Caco-2 (cell line): ENCODE measurements around the gene PFDN1. TPM values are rescaled to one million over a fixed set of nuclear protein-coding genes. Genes with fewer than 3 reads are reported as not detected.

ENCODE experiments used
- BruUV-seq: library from RNA; stranded (reverse); fragments of 400-500 nt; replicated peaks from 2 replicates; lab custom pipeline; 2021; lab: Mats Ljungman, UMichigan
- CTCF ChIA-PET: fragments of 300-600 bp; sonication (Branson Sonifier 250); formaldehyde crosslinking; loops from one replicate; lab custom pipeline; 2022; ENCODE audit warnings: antibody characterized with exemption; lab: Charles Lee
- POLR2A ChIA-PET: fragments of 300-600 bp; sonication (Branson Sonifier 250); formaldehyde crosslinking; loops from one replicate; lab custom pipeline; 2022; ENCODE audit warnings: antibody characterized with exemption; lab: Charles Lee
- DNase-seq, 2 experiments: peaks; one replicate each; pipeline versions ENCODE4 v3.0.0 to v3.0.0-alpha.2; 2020 to 2022
- H3K27me3 ChIP-seq: replicated peaks from 2 replicates; pipeline ENCODE4 v1.6.0; 2011; ENCODE audit warnings: low read length; ENCODE audit not compliant: control insufficient read depth, insufficient read depth
- H3K36me3 ChIP-seq: 2 replicates; pipeline ENCODE4 v1.5.1; 2011; ENCODE audit warnings: low read length; ENCODE audit not compliant: control insufficient read depth, insufficient read depth
- H3K4me1 ChIP-seq: fragments of 250-450 bp; sonication (Bioruptor Pico); 2 replicates; pipeline ENCODE4 v1.5.1; 2020; ENCODE audit warnings: mild to moderate bottlenecking
- H3K4me3 ChIP-seq: 2 replicates; pipeline ENCODE4 v1.5.1; 2011; ENCODE audit warnings: low read depth, mild to moderate bottlenecking, control low read depth, low read length
- H3K9me3 ChIP-seq: fragments of 250-450 bp; sonication (Bioruptor Pico); 2 replicates; pipeline ENCODE4 v1.5.1; 2020; ENCODE audit warnings: mild to moderate bottlenecking, moderate library complexity
- H3K27ac Mint-ChIP-seq: one replicate; pipeline ENCODE4 v1.8.0; 2022; ENCODE audit warnings: mixed read lengths; ENCODE audit not compliant: unreplicated experiment
- H3K27me3 Mint-ChIP-seq: one replicate; pipeline ENCODE4 v1.8.0; 2022; ENCODE audit warnings: mixed read lengths; ENCODE audit not compliant: insufficient read depth, unreplicated experiment
- H3K36me3 Mint-ChIP-seq: one replicate; pipeline ENCODE4 v1.8.0; 2022; ENCODE audit warnings: mild to moderate bottlenecking, mixed read lengths; ENCODE audit not compliant: insufficient read depth, unreplicated experiment
- H3K4me1 Mint-ChIP-seq: one replicate; pipeline ENCODE4 v1.8.0; 2022; ENCODE audit warnings: low read depth, mixed read lengths; ENCODE audit not compliant: unreplicated experiment
- H3K4me3 Mint-ChIP-seq: one replicate; pipeline ENCODE4 v1.8.0; 2022; ENCODE audit warnings: mild to moderate bottlenecking, moderate library complexity, mixed read lengths; ENCODE audit not compliant: unreplicated experiment
- H3K9me3 Mint-ChIP-seq: one replicate; pipeline ENCODE4 v1.8.0; 2022; ENCODE audit warnings: mixed read lengths; ENCODE audit not compliant: unreplicated experiment
- intact Hi-C: fragments of 100-400 bp; cut with micrococcal nuclease; formaldehyde crosslinking; loops from one replicate; pipeline ENCODE4 v1.10.0; 2022; ENCODE audit not compliant: unreplicated experiment
- total RNA-seq: library from RNA; stranded (reverse); gene quantifications from 2 replicates; pipeline ENCODE4 v1.2.3, GENCODE V29; 2022
- TF ChIP-seq, protein P1 (sequence below), 2 experiments: fragments of 200-600 bp in 1 of 2; IDR thresholded peaks; 1 replicate in 1 of 2; 2 replicates in 1 of 2; pipeline versions ENCODE4 v1.5.1 to v1.8.0; 2011 to 2022; ENCODE audit warnings: antibody characterized with exemption in 1 of 2, control low read depth in 1 of 2, inconsistent platforms in 1 of 2, low read depth in 1 of 2, low read length in 1 of 2, mild to moderate bottlenecking in 1 of 2, moderate library complexity in 1 of 2; ENCODE audit not compliant: insufficient read depth in 1 of 2, severe bottlenecking in 1 of 2, unreplicated experiment in 1 of 2

Gene PFDN1
- total RNA-seq, 1 experiment from 2014 or later, result 81.1 TPM

DNA sequence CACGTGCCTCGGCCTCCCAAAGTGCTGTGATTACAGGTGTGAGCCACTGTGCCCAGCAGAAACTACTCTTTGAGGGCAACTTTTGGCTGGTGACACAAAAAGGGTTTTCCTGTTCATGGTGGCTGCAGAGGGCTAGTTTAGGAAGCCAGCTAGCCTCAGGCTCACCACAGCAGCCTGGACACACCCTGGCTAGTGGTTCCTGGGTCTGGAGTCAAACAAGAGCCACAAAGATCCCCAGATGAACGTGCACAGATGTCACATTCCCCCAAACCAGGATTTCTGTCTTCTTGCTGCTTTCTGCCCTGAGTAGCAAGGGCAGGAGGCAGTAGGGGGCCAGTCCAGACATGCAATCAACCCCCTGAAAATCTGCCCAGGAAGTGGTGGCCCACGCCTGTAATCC, 36.7 kb upstream of the PFDN1 start:
- no peak overlapping the region for H3K27ac Mint-ChIP-seq

DNA sequence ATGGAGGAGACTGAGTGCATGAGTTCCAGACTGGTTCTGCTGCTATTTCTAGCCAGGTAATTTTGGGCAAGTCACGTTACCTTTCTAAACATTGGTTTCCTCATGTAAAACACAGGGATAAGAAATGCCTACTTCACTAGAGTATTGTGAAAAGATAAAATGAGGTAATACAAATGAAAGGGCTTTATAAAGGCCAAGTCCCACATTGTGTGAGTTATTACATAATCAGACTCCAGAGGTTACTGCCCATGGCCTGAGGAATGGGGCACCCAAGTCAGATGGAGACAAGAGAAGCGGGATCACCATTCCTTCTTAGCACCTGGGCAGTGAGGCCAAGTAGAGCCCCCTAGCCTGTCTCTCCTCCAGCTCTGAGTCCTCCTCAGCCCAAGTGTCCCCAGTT, 36.0 kb upstream of the PFDN1 start:
- intact Hi-C loops, result no loop called here
- no TSS peak for BruUV-seq
- Histone ChIP-seq H3K9me3 (no peaks in the 10 kb centered on the region), H3K4me3 (no peak overlapping the region), H3K27me3 (no peaks in the 10 kb centered on the region), H3K36me3 (no peaks in the 10 kb centered on the region; the same call in 1 of the 2 replicates), H3K4me1 (no peaks in the 10 kb centered on the region)
- Mint-ChIP-seq H3K4me3 (no peak overlapping the region), H3K9me3 (no peaks in the 10 kb centered on the region), H3K4me1 (peaks cover 5% of the 10 kb centered on the region), H3K27ac (no peak overlapping the region), H3K36me3 (peaks cover 25% of the 10 kb centered on the region), H3K27me3 (no peaks in the 10 kb centered on the region)
- no peak for DNase-seq
- ChIA-PET POLR2A (no interaction called here), CTCF (interaction anchor here (1.2 kb wide), 1 partner anchor 101 kb away, joined by 4 read pairs; no protein-coding TSS in a partner anchor)
- TF ChIP-seq, protein P1, sequence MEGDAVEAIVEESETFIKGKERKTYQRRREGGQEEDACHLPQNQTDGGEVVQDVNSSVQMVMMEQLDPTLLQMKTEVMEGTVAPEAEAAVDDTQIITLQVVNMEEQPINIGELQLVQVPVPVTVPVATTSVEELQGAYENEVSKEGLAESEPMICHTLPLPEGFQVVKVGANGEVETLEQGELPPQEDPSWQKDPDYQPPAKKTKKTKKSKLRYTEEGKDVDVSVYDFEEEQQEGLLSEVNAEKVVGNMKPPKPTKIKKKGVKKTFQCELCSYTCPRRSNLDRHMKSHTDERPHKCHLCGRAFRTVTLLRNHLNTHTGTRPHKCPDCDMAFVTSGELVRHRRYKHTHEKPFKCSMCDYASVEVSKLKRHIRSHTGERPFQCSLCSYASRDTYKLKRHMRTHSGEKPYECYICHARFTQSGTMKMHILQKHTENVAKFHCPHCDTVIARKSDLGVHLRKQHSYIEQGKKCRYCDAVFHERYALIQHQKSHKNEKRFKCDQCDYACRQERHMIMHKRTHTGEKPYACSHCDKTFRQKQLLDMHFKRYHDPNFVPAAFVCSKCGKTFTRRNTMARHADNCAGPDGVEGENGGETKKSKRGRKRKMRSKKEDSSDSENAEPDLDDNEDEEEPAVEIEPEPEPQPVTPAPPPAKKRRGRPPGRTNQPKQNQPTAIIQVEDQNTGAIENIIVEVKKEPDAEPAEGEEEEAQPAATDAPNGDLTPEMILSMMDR (IDR thresholded peaks at IDR 0.05; ENCODE audit: insufficient read depth in 1 of 2, low read depth in 1 of 2, low read length in 1 of 2, severe bottlenecking in 1 of 2, unreplicated experiment in 1 of 2), result no peak

More for the DNA sequence above, 36.7 kb upstream of the PFDN1 start:
- Histone ChIP-seq H3K9me3 (no peaks in the 10 kb centered on the region), H3K27me3 (no peaks in the 10 kb centered on the region), H3K4me1 (peaks cover 5% of the 10 kb centered on the region; the same call in 1 of the 2 replicates), H3K36me3 (no peaks in the 10 kb centered on the region; the same call in none of the 2 replicates), H3K4me3 (no peak overlapping the region)
- ChIA-PET CTCF (no interaction called here), POLR2A (no interaction called here)
- Mint-ChIP-seq H3K36me3 (peaks cover 22% of the 10 kb centered on the region), H3K4me1 (peaks cover 11% of the 10 kb centered on the region), H3K27me3 (no peaks in the 10 kb centered on the region), H3K9me3 (no peaks in the 10 kb centered on the region), H3K4me3 (no peak overlapping the region)
- no TSS peak for BruUV-seq
- TF ChIP-seq, protein P1 (IDR thresholded peaks at IDR 0.05; ENCODE audit: insufficient read depth in 1 of 2, low read depth in 1 of 2, low read length in 1 of 2, severe bottlenecking in 1 of 2, unreplicated experiment in 1 of 2), result no peak
- DNase-seq, result no peak
- intact Hi-C loops, result no loop called here

DNA sequence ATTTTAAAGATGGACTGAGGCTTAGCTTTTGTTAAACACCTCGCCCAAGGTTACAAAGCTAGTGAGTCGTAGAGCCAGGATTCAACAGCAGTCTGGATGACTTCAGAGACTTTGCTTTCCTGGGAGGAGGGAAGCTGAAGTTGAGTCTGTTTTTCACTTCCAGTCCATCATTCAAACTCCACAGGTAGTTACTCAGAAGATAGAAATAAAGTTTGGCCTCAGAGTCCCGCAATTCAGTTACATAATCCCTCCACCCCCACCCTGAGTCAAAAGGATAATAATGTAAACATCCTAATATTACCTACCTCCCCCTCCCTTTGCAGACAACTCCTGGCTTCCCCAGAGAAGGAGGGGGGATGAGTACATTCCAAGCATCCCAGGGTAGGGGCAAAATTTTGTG, 35.4 kb upstream of the PFDN1 start:
- intact Hi-C loops, result no loop called here
- TF ChIP-seq, protein P1 (IDR thresholded peaks at IDR 0.05; ENCODE audit: insufficient read depth in 1 of 2, low read depth in 1 of 2, low read length in 1 of 2, severe bottlenecking in 1 of 2, unreplicated experiment in 1 of 2), result no peak
- Histone ChIP-seq H3K4me1 (no peaks in the 10 kb centered on the region), H3K9me3 (no peaks in the 10 kb centered on the region), H3K4me3 (no peak overlapping the region), H3K36me3 (no peaks in the 10 kb centered on the region; the same call in 1 of the 2 replicates), H3K27me3 (no peaks in the 10 kb centered on the region)
- POLR2A ChIA-PET, result no interaction called here
- Mint-ChIP-seq H3K9me3 (no peaks in the 10 kb centered on the region), H3K27me3 (no peaks in the 10 kb centered on the region), H3K36me3 (peaks cover 29% of the 10 kb centered on the region), H3K27ac (no peak overlapping the region), H3K4me1 (peaks cover 5% of the 10 kb centered on the region), H3K4me3 (no peak overlapping the region)
- DNase-seq, result no peak
- CTCF ChIA-PET, result interaction anchor here (1.2 kb wide), 1 partner anchor 100 kb away, joined by 4 read pairs; no protein-coding TSS in a partner anchor
- BruUV-seq, result no TSS peak
